ENCODE results near the gene ATP2B1.
A peak's percentile ranks its signal among the peaks of the same experiment; 100 is the strongest.

The ATP2B1 gene

GRCh38 chr12:89707703-89708564, 704 bp downstream of the ATP2B1 start:
- Histone ChIP-seq H3F3A (ENCODE audit: insufficient read depth, low read length) (no peaks in the 10 kb centered on the region), H3K27me3 (ENCODE audit: insufficient read depth, low read length) (no peaks in the 10 kb centered on the region), H3K9ac (ENCODE audit: low read length) (peak overlapping the region; percentile 97), H3K79me2 (ENCODE audit: insufficient read depth, low read length) (peaks cover 68% of the 10 kb centered on the region), H3K4me3 (ENCODE audit: low read depth, low read length, poor library complexity, severe bottlenecking) (peak overlapping the region; percentile 92), H4K20me1 (ENCODE audit: insufficient read depth, low read length) (no peaks in the 10 kb centered on the region), H3K9me2 (ENCODE audit: low read depth, low read length) (no peaks in the 10 kb centered on the region), H3K4me2 (ENCODE audit: low read length) (peak overlapping the region; percentile 69), H3K27ac (ENCODE audit: low read depth, low read length, poor library complexity, severe bottlenecking) (peak overlapping the region; percentile 72), H3K9me3 (ENCODE audit: low read length) (no peaks in the 10 kb centered on the region), H2AFZ (ENCODE audit: low read length) (no peak overlapping the region), H3K36me3 (ENCODE audit: insufficient read depth, low read length) (peaks cover 9% of the 10 kb centered on the region; the same call in 1 of the 2 replicates), H3K4me1 (ENCODE audit: insufficient read depth, low read length, severe bottlenecking) (peaks cover 48% of the 10 kb centered on the region)
- TF ChIP-seq, protein P1, sequence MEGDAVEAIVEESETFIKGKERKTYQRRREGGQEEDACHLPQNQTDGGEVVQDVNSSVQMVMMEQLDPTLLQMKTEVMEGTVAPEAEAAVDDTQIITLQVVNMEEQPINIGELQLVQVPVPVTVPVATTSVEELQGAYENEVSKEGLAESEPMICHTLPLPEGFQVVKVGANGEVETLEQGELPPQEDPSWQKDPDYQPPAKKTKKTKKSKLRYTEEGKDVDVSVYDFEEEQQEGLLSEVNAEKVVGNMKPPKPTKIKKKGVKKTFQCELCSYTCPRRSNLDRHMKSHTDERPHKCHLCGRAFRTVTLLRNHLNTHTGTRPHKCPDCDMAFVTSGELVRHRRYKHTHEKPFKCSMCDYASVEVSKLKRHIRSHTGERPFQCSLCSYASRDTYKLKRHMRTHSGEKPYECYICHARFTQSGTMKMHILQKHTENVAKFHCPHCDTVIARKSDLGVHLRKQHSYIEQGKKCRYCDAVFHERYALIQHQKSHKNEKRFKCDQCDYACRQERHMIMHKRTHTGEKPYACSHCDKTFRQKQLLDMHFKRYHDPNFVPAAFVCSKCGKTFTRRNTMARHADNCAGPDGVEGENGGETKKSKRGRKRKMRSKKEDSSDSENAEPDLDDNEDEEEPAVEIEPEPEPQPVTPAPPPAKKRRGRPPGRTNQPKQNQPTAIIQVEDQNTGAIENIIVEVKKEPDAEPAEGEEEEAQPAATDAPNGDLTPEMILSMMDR (IDR thresholded peaks at IDR 0.05; ENCODE audit: low read length) = no peak
- no peak for TF ChIP-seq EZH2 (IDR thresholded peaks at IDR 0.05; ENCODE audit: borderline replicate concordance, low read length)

- Histone ChIP-seq H3F3A (ENCODE audit: insufficient read depth, low read length) (no peaks in the 10 kb centered on the region), H3K9me2 (ENCODE audit: low read depth, low read length) (no peaks in the 10 kb centered on the region), H3K27ac (ENCODE audit: low read depth, low read length, poor library complexity, severe bottlenecking) (peak overlapping the region; percentile 72), H4K20me1 (ENCODE audit: insufficient read depth, low read length) (no peaks in the 10 kb centered on the region), H3K9ac (ENCODE audit: low read length) (peak overlapping the region; percentile 97), H3K36me3 (ENCODE audit: insufficient read depth, low read length) (peaks cover 9% of the 10 kb centered on the region; the same call in 1 of the 2 replicates), H3K4me1 (ENCODE audit: insufficient read depth, low read length, severe bottlenecking) (peaks cover 56% of the 10 kb centered on the region), H2AFZ (ENCODE audit: low read length) (no peak overlapping the region), H3K79me2 (ENCODE audit: insufficient read depth, low read length) (peaks cover 76% of the 10 kb centered on the region), H3K4me3 (ENCODE audit: low read depth, low read length, poor library complexity, severe bottlenecking) (peak overlapping the region; percentile 92), H3K9me3 (ENCODE audit: low read length) (no peaks in the 10 kb centered on the region), H3K27me3 (ENCODE audit: insufficient read depth, low read length) (no peaks in the 10 kb centered on the region), H3K4me2 (ENCODE audit: low read length) (peak overlapping the region; percentile 69)
- TF ChIP-seq, protein P1 (IDR thresholded peaks at IDR 0.05; ENCODE audit: low read length) = no peak
- TF ChIP-seq EZH2 (IDR thresholded peaks at IDR 0.05; ENCODE audit: borderline replicate concordance, low read length) = no peak
Measured at GRCh38 chr12:89706986-89707702, 1.5 kb downstream of the ATP2B1 start.

DNA sequence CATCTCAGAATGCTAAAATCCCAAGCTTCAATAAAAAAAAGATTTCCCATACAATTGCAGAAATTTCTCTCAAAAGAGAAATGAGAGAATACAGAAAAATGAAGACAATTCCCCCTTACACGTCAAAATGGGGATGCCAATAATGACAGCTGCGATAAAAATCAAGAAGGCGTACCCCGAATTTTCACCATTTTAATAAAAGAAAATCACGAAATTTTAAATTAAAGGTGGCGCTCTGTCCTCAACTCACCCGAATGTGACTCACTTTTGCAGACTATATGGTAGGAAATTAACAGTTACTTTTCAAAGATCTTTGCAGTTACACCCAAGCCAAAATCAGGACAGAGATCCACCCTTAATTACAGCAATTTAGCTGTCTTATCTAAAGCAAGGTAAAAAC, 2.1 kb downstream of the ATP2B1 start:
- Histone ChIP-seq H3K4me3 (ENCODE audit: low read depth, low read length, poor library complexity, severe bottlenecking) (peak overlapping the region; percentile 92), H3K79me2 (ENCODE audit: insufficient read depth, low read length) (peaks cover 82% of the 10 kb centered on the region)

More for the DNA sequence above, 2.1 kb downstream of the ATP2B1 start:
- H3K9me2 ChIP-seq (ENCODE audit: low read depth, low read length) = no peaks in the 10 kb centered on the region
- H3K9ac ChIP-seq (ENCODE audit: low read length) = peak overlapping the region; percentile 97
- H3K9me3 ChIP-seq (ENCODE audit: low read length) = no peaks in the 10 kb centered on the region
- H2AFZ ChIP-seq (ENCODE audit: low read length) = no peak overlapping the region
- H3K4me1 ChIP-seq (ENCODE audit: insufficient read depth, low read length, severe bottlenecking) = peaks cover 60% of the 10 kb centered on the region
- H3K27me3 ChIP-seq (ENCODE audit: insufficient read depth, low read length) = no peaks in the 10 kb centered on the region
- no peaks in the 10 kb centered on the region for H4K20me1 ChIP-seq (ENCODE audit: insufficient read depth, low read length)
- TF ChIP-seq, protein P1 (IDR thresholded peaks at IDR 0.05; ENCODE audit: low read length) = peak; percentile 29; the same call in 1 of the 2 replicates
- TF ChIP-seq EZH2 (IDR thresholded peaks at IDR 0.05; ENCODE audit: borderline replicate concordance, low read length) = no peak
- peaks cover 15% of the 10 kb centered on the region; the same call in 1 of the 2 replicates for H3K36me3 ChIP-seq (ENCODE audit: insufficient read depth, low read length)
- H3K4me2 ChIP-seq (ENCODE audit: low read length) = peak overlapping the region; percentile 69
- H3K27ac ChIP-seq (ENCODE audit: low read depth, low read length, poor library complexity, severe bottlenecking) = peak overlapping the region; percentile 72
- H3F3A ChIP-seq (ENCODE audit: insufficient read depth, low read length) = no peaks in the 10 kb centered on the region

Measured in OCI-LY1 (cell line).